T follicular helper cell (primary cell): ENCODE measurements around the gene GCC2.
"Not testable (repeated sequence)": the region's sequence is repeated elsewhere in the genome, so short reads cannot be mapped to it uniquely, and the experiment has no call there.

ENCODE experiments used
- DNase-seq: peaks from one replicate; pipeline ENCODE4 v3.0.0-alpha.2; 2020; ENCODE audit warnings: low read depth

The GCC2 gene

GRCh38 chr2:108436976-108437375, 12.0 kb upstream of the GCC2 start:
- DNase-seq: no peak

DNA sequence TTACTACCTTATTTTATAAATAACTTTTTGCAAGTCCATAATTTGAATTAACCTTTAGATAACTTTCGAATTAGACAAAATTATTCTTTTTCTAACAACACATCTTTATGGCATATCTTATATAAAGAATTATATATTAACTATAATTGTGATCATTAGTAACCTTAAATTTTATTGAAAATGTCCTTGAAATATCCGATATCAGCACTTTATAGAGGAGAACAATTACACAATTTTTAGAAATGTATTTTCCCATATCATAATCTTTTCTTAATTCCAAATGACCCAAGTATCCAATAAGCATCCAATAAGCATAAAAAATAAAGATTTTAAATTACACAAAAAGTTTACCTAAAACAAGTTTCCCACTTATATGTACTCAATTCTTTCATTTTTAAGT, 7.3 kb upstream of the GCC2 start:
- DNase-seq: no peak

GRCh38 chr2:108444941-108445840, 3.8 kb upstream of the GCC2 start:
- DNase-seq: no peak

DNA sequence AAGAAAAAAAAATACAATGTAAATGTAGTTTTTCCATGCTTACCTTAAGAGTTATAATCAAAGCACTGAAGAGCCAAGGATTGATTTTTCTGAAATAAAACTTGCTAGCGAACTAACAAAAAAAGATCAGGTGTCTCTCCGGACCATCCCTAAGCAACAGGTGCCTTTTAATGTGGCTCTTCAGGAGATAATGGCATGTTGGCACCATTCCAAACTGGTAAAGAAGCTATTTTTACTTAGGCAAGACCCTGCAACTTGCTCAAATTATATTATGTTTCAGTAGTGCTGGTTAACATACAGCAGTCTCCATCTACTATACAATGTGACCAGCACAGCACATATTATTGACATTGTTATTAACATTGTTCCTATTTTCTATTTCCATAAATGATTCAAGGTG, 2.3 kb upstream of the GCC2 start:
- no peak for DNase-seq

DNA sequence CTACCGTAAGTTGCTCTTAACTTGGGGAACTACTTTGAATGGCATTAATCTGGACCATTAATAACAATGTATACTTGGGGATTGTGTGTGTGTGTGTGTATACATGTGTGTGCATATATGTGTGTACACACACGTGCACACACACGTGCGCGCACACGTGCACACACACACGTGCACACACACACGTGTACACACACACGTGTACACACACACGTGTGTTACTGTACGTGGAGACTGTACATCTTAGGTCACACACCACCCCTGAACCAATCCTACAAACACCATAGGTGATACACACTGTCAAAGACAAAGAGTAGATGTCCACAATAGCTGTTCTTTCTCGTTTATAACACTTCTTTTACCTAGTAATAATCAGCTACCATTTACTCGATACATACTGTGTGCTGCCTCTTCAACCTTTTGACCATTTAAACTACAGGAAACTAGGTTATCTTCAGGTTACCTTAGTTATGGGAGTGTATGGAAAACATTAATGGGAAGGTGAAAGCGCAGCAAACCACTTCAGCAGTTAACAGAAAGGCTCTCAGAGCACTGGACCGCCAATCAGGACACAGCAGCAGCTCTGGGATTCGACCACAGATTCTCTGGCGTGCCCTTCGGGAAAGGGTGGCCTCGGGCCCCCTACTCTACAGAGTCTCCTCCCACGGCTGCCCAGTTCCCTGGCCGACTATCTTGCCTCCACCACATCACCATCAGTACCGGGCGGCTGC, 894 bp upstream of the GCC2 start:
- DNase-seq: no peak

GRCh38 chr2:108449410-108450130, 564 bp downstream of the GCC2 start:
- DNase-seq: peak; percentile 27

DNA sequence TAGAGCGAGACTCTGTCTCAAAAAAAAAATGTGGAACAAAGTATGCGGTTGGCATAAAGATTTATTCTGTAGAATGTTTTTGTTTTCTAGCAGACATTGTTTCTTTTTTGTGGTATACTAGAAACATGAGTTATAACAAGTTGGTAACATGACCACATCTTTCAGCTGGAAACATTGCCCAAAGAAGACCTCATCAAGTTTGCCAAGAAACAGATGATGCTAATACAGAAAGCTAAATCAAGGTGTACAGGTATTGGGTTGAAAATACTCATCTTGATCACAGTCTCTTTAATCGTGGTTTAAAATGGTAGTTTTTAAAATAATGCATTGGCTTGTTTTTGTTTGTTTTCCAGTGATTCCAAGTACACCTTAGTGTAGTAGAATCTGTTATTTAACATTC, 1.9 kb downstream of the GCC2 start:
- no peak for DNase-seq

- DNase-seq: no peak
These were observed 3.0 kb downstream of the GCC2 start for GRCh38 chr2:108451976-108452375.

- DNase-seq: not testable (repeated sequence)
These were observed 4.5 kb downstream of the GCC2 start for GRCh38 chr2:108453530-108453929.

- no peak for DNase-seq
These were observed 5.4 kb downstream of the GCC2 start for GRCh38 chr2:108454440-108454839.

- DNase-seq: no peak
These were observed 6.6 kb downstream of the GCC2 start for GRCh38 chr2:108455571-108455970.

- DNase-seq: no peak
These were observed 9.1 kb downstream of the GCC2 start for GRCh38 chr2:108458082-108458481.

GRCh38 chr2:108459441-108459840, 10.4 kb downstream of the GCC2 start:
- DNase-seq: no peak

DNA sequence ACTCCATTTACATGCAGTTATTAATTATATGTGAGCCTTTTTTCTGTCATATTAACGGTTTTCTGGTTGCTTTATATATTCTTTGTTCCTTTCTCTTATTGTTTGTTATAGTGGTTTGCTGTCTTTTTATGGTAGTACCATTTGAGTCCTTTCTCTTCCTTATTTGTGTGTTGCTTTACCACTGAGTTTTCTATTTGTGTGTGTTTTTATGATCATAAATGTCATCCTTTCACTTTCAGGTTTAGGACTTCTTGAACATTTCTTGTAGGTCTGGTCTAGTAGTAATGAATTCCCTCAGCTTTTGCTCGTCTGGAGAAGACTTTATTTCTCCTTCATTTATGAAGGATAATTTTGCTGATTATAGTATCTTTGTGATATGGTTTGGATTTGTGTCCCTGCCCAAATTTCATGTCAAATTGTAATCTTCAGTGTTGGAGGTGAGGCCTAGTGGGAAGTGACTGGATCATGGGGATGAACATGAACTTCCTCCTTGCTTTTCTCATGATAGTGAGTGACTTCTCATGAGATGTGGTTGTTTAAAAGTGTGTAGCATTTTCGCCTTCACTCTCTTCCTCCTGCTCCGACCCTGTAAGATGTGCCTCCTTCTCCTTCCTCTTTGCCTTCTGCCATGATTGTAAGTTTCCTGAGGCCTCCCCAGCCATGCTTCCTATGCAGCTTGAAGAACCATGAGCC, 11.5 kb downstream of the GCC2 start:
- no peak for DNase-seq

DNA sequence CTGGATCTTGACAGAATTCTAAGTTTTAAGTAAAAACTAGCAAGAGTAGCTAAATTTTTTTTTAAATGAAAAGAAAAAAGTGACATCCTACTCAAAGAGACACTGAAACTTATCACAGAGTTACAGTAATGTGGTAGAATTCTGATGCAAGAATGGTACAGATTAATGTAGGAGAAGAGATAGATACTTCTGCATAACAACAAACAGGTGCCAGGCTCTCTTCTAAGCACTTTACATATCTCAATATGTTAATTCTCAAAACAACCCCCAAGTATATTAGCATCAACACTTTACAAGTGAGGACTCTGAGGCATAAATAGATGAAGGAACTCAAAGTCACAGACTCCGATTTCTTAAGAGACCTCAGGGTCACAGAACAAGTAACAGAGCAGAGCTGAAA, 28.1 kb downstream of the GCC2 start:
- DNase-seq: no peak

- no peak for DNase-seq
These were observed 36.2 kb downstream of the GCC2 start for GRCh38 chr2:108485253-108485652.

- no peak for DNase-seq
These were observed 41.6 kb downstream of the GCC2 start for GRCh38 chr2:108490506-108491122.

GRCh38 chr2:108491848-108492247, 42.8 kb downstream of the GCC2 start:
- DNase-seq: no peak

DNA sequence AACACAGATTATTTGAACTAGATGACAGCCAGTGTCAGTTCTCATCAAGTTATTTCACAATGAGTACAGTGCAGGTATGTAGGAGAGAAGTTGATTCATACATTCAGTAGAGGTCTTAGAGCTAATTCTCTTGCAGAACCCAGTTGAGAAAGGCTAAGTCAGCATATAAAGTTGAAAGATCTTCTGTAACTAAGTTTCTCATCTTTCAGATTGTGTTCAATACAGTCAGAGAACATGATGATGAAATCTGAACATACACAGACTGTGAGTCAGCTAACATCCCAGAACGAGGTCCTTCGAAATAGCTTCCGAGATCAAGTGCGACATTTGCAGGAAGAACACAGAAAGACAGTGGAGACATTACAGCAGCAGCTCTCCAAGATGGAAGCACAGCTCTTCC, 43.4 kb downstream of the GCC2 start:
- DNase-seq: no peak

- not testable (repeated sequence) for DNase-seq
These were observed 47.2 kb downstream of the GCC2 start for GRCh38 chr2:108496167-108496566.

- DNase-seq: not testable (repeated sequence)
These were observed 58.6 kb downstream of the GCC2 start for GRCh38 chr2:108507620-108508019.
